GM12878 (cell line): Measurements from ENCODE around the gene SHQ1.

Experiments used
- HDAC2 ChIP-seq: fragments of 200-600 bp; sonication (generic); IDR thresholded peaks from 2 replicates; pipeline ENCODE4 v1.6.1; 2017
- ZNF274 ChIP-seq: IDR thresholded peaks from one replicate; pipeline ENCODE4 v1.8.0; 2011; ENCODE audit not compliant: insufficient read length, insufficient read depth
- TF ChIP-seq, protein P1 (sequence below): IDR thresholded peaks from 2 replicates; pipeline ENCODE4 v1.6.1; 2012; ENCODE audit warnings: mild to moderate bottlenecking, low read depth, low read length
- TF ChIP-seq, protein P2 (sequence below), 3 experiments: IDR thresholded peaks in 2 of 3; conservative IDR thresholded peaks in 1 of 3; 2 replicates each; pipeline ENCODE4 v1.5.1; 2011; ENCODE audit warnings: low read depth in 3 of 3, low read length in 3 of 3, mild to moderate bottlenecking in 3 of 3, control low read depth in 2 of 3, moderate library complexity in 2 of 3, inconsistent platforms in 1 of 3, mixed read lengths in 1 of 3; ENCODE audit not compliant: control insufficient read depth in 2 of 3, insufficient read depth in 1 of 3; ENCODE audit errors: extremely low read depth in 1 of 3

DNA sequence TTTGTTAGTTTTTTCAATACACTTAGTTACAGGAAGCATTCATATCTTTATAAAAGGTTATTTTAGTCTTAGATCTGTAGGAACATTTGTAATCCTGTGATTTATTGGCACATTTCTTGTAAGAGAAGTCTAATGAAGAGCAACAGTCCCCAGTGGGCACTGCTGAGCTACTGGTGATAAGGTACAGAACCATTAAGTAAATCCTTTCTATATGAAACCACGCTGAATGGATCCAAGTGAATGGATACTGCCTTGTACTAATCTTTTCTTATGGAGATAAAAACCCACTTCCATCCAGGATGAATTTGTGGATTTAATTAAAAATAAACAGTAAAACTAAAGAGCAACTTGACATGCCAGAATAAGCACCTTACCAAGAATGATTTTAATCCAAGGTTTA is 64.0 kb downstream of the SHQ1 start:
- TF ChIP-seq ZNF274: no peak
- TF ChIP-seq, protein P1, sequence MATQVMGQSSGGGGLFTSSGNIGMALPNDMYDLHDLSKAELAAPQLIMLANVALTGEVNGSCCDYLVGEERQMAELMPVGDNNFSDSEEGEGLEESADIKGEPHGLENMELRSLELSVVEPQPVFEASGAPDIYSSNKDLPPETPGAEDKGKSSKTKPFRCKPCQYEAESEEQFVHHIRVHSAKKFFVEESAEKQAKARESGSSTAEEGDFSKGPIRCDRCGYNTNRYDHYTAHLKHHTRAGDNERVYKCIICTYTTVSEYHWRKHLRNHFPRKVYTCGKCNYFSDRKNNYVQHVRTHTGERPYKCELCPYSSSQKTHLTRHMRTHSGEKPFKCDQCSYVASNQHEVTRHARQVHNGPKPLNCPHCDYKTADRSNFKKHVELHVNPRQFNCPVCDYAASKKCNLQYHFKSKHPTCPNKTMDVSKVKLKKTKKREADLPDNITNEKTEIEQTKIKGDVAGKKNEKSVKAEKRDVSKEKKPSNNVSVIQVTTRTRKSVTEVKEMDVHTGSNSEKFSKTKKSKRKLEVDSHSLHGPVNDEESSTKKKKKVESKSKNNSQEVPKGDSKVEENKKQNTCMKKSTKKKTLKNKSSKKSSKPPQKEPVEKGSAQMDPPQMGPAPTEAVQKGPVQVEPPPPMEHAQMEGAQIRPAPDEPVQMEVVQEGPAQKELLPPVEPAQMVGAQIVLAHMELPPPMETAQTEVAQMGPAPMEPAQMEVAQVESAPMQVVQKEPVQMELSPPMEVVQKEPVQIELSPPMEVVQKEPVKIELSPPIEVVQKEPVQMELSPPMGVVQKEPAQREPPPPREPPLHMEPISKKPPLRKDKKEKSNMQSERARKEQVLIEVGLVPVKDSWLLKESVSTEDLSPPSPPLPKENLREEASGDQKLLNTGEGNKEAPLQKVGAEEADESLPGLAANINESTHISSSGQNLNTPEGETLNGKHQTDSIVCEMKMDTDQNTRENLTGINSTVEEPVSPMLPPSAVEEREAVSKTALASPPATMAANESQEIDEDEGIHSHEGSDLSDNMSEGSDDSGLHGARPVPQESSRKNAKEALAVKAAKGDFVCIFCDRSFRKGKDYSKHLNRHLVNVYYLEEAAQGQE: no peak
- no peak for TF ChIP-seq HDAC2
- TF ChIP-seq, protein P2, sequence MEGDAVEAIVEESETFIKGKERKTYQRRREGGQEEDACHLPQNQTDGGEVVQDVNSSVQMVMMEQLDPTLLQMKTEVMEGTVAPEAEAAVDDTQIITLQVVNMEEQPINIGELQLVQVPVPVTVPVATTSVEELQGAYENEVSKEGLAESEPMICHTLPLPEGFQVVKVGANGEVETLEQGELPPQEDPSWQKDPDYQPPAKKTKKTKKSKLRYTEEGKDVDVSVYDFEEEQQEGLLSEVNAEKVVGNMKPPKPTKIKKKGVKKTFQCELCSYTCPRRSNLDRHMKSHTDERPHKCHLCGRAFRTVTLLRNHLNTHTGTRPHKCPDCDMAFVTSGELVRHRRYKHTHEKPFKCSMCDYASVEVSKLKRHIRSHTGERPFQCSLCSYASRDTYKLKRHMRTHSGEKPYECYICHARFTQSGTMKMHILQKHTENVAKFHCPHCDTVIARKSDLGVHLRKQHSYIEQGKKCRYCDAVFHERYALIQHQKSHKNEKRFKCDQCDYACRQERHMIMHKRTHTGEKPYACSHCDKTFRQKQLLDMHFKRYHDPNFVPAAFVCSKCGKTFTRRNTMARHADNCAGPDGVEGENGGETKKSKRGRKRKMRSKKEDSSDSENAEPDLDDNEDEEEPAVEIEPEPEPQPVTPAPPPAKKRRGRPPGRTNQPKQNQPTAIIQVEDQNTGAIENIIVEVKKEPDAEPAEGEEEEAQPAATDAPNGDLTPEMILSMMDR (IDR thresholded peaks at IDR 0.05 in 2 of 3, conservative IDR thresholded peaks at IDR 0.05 in 1 of 3; ENCODE audit: control insufficient read depth in 2 of 3, extremely low read depth in 1 of 3, insufficient read depth in 1 of 3, low read depth in 3 of 3, low read length in 3 of 3): no peak
